Tongue (tissue), 2 donors: Measurements from ENCODE around the gene TAF4. TPM values are rescaled to one million over a fixed set of nuclear protein-coding genes. Genes with fewer than 3 reads are reported as not detected.

ENCODE experiments used
- DNase-seq: peaks from one replicate; pipeline ENCODE4 v3.0.0-alpha.2; 2015
- total RNA-seq: library from RNA; depleted of rRNA; stranded (reverse); fragments of >200 nt; gene quantifications from one replicate; pipeline ENCODE4 v1.2.3, GENCODE V29; 2014

Gene TAF4
- total RNA-seq, 1 donor from 2014 or later, result 18.5 TPM

DNA sequence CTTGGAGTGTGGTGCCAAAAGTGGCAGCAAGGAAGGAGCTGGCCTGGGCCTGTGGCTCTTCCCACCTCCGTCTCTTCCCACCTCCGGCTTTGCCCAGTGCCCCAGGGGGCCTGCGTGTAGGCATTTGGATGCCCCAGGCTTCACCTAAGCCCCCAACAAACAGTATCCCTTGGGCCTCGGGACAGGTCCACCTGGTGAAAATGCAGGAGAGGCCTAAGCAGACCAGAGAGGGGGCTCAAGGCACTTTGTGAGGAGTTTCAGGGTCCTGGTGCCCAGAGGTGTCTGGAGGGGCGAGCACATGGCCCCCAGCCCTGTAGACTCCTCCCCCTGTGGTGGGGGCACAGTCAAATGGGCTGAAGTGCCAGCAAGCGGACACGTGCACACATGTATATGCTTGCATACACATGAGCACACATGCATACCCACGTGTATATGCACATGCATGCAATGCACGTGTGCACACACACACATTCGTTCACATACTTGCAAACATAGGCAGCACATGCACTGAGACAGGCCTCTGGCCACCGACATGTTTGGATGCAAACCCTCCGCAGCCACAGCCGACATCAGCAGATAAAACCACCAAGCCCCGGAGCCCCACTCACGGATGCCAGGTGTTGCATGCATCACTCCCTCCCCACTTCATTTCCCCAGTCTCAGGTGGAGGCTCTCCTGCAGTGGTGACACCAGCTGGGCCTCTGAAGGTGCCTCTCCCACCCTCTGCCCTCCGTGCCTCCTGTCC is 124.5 kb downstream of the TAF4 start:
- DNase-seq, result no peak

DNA sequence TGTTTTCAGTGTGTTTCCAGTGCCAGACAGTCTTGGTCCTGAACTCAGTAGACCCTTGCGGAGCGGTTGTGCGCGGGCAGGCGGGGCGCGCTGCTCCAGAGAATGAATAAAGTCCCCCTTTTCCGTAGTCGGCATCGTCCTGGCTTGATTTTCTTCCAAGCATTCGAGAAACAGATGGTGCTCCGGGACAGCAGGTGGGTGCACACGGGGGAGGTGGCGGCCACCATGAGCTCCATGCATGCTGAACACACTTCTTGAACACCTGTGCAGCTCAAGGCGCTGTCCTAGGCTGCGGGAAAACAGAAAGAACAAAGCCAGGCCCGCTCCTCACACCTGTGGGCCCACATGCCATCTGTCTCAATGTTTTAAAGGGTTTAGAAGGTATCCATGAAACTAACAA is 125.2 kb downstream of the TAF4 start:
- DNase-seq, result no peak

DNA sequence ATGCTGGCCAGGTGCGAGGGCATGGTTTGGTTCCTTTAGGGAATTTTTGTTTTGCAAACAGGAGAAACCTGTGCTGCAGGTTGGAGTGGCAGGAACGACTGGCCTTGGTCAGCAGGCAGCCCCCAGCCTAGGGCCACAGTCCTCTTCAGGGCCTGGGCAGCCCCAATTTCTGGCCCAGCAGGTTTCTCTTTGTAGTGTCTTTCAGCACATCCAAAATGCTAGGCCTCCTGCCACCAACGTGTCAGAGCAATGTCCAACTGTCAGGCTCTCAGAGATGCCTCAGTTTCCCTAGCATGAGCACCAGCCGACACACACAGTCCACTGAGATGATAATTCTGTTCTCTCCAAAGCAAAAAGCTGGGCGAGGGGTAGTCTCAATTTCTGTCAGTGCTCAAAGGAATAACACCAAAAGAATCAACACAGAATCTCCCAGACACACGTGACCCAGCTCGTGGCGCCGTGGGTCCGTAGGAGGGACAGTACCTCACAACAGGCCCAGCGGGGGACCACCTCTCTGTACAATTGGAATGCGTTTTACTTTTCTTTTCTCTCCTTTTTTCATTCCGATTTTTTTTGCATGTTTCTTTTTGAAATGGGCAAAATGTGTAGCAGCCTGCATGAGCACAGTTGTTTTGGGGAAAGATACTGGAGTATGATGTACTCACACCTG is 125.9 kb downstream of the TAF4 start:
- no peak for DNase-seq

DNA sequence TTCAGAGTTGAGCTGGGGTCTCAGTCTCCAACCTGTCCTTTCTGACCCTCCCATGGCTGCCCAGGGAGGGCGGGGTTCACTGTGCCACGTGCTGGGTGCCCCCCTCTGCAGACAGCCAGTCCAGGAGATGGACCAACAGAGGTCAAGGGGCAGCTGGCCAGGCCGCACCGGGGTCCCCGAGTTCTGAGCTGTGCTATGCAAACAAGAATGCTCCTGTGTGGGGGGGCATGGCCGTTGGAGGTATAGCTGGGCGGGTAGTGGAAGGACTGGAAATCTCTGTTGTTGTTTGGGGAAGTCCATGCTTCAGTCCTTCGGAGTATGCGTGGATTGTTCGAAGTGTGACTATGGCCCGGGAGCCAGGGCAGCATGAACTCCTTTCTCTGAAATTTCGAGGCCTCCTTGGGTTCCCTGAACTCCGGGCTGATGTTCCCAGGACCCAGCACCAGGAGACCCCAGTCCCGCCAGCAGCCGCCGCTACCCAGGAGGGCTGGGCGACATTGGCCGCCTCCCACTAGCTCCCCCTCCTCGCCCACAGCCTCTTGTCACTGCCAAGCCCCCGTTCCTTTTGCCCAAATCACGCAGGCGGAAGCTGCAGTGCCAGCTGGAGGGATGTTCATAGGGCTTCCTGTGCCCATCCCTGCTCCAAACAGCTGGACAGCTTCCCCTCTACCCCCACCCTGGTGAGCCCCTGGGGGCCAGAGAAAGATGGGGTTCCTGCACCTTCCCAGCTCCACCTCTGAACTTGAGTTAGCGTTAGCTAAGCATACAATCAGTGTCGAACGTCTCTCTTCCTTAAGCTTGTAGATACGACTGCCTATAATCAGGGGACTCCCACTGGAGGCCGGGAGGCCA is 126.6 kb downstream of the TAF4 start:
- no peak for DNase-seq

DNA sequence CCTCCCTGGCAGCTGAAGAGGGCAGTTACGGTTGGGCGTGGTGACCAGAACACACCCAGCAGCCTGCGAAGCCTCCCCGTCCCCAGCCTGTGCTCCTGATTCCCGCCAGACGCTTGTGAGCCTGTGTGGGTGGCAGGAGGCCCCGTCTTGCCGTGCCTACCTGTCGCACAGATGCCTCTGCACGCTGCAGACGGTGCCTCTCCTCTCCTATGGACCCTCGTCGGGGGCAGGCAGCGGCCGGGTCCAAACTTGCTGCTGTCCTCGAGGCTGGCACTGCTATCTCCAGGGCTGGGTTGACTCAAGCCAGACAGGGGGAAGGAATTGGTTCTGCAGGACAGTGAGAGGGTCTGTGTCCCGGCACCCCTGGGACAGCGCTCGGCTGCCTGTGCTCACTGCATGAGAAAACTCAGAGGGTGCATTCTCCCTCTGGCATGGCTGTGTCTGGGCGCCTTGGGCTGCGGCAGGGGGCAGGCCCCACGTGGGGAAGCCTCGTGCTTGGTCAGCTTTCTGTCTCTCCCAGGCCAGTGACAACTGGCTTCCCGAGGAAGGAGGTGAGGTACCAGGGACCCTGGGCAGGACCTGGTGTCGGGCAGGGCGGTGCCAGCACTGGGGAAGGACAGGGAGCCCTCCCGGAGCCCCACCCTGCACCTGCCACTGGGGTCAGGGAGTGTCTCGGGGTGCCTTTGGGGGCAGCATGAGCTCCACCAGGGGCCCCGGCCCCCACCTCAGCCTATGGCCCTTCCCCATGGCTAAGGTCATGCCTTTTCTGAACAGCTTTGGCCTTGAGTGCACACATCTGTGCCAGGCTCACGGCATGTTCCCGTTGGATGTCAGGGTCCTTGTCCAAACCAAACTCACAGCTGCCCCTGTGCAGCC is 127.5 kb downstream of the TAF4 start:
- no peak for DNase-seq

DNA sequence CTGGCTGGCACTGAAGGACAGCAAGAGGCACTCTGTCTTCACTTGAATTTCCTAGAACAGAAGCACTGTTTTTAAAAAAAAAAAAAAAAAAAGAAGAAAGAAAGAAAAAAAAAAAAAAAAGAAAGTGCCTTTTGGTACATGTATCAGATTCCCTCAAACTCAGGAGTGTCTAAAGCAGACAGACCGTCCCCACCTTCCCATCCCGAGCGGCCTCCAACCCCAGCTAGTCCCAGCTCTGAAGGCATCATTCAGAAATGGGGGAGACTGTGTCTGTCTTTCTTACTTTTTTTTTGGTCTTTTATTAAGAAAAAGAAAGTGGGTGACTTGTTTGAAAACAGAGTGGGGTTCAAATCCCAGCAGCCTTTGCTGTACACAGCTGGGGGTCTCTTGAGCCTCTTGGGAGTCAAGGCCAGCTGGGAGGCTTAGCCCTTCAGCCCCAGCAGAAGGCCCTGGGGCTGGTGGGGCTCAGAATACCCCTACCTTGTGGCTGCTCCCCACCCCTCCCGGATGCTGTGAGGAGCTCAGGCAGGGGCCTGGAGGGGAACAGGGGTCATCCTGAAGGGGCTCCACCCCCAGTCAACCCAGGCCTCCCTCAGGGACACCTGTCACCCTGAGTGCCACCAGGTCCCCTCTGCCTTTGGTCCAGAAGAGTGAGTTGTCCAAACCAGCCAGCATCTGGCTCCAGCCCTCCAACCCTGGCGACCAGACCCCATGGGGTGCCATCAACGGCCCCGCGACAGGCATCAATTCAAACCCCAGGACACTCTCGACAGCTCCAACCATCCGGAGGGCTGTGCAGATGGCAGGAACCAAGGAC is 128.3 kb downstream of the TAF4 start:
- DNase-seq, result no peak

DNA sequence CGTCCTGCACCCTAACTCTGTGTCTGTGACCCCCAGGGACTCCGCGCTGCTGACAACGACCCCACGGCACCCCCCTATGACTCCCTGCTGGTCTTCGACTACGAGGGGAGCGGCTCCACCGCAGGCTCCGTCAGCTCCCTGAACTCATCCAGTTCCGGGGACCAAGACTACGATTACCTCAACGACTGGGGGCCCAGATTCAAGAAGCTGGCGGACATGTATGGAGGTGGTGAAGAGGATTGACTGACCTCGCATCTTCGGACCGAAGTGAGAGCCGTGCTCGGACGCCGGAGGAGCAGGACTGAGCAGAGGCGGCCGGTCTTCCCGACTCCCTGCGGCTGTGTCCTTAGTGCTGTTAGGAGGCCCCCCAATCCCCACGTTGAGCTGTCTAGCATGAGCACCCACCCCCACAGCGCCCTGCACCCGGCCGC is 129.0 kb downstream of the TAF4 start:
- DNase-seq, result no peak

DNA sequence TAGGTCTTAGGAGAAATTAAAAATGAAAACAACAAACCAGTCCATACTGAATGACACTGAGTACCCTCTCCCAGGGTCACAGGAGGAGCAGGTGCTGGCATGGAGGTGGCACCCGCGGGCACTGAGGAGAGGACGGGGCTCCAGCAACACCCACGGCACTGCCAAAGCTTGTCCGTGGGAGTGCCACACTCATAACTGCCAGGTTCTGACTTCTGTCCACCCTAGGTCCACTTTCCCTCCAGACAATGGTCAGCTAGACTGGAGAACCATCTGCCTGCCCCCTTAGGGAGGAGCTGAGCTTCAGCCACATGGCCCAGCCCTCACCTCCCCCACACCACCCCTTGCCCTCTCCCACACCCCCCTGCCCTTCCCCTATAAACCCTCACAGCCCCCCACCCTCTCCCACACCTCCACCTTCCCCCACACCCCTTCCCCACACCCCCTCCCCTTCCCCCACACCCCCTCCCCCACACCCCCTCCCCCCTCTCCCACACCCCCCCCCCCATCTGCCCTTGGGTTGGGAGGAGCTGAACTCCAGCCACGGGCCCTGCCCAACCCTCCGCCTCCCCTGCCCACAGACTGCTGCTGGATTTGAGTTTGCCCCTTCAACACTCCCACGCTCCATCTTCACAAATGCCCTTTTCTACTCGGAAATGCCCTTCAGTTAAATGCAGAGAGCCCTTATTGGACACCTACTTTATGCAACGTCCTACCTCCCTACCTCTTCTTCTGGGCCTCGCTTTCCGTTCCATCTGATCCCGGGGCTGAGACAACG is 129.6 kb downstream of the TAF4 start:
- DNase-seq, result no peak

DNA sequence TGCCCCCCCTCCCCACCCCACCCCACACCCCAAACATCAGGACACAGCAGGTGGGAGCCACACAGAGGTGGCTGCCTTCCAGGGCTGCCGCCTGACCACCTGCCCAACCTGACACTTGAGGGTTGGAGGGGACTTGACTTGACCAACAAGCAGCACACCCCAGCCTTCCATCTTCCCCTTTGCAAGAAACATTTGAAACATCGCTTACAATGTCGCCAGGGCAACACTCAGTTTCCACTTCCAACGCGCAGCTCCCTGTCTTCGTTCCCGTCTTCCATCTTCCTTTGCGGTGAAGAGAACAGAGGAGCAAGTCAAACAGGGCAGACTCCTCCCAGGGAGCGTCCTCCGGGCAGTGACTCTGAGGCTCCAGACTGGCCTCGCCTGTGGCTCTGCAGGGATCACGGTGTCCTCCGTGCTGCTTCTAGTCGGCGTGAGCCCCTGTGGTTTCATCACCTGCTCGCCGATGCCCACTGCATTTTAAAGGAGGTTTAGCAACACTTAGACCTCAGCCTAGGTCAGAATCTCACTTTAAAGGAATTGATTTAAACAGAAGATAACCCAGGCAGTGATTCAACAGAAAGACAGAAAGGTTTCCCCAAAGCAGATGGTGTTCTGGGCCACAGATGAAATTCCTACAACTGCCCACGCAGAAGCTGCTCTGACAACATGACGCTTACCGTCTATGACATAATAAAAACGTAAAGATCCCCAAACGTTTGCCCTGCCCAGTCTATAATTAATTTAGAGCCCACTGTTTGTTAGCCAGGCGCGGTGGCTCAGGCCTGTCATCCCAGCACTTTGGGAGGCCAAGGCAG is 130.8 kb downstream of the TAF4 start:
- DNase-seq, result no peak

DNA sequence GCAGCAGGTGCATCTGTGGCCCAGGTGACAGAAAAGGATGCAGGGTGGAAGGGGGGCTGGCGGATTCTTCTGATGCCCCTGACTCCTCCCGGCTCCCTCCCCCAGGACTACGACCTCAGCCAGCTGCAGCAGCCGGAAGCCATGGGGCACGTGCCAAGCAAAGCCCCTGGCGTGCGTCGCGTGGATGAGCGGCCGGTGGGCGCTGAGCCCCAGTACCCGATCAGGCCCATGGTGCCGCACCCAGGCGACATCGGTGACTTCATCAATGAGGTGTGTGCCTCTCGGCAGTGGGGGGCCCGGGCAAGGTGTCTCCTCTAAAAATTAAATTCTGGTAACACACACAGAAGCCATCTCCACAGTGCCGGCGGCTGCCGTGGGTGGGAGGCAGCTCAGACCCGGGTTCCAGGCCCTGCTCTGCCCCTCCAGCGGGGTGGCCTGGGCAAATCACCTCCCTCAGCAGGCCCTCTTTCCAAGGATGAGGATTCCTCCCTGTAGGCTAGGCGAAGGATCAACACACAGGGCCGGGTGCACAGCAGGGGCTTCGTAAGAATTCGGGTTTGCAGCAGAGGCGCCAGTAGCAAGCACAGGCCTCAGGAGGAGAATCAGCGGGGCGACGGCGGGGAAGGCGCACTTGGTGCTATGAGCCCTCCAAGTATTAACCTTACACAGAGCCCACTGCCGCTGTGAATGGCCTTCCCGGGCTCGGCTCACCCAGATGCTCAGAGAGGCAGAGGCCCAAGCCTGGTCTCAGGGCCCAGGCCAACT is 131.5 kb downstream of the TAF4 start:
- DNase-seq, result no peak

DNA sequence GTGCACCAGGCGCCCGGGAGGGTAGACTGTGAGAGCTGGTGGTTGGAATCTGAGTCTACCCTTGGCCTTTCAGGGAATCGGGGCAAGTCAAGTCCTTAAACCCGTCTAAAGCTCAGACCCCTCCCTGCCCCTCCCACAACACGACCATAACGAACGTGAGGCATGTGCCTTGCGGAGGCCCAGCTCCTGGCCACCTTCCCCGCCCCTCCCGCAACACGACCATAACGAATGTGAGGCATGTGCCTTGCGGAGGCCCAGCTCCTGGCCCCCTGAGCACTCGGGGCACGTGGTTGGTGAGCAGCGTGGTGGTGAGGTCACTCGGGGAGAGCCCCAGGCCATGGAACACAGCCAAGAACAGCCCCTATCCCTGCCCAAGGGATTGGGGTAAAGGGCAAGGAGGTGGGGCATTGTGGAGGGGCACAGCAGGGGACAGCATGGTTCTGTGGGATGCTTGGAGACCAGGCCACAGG is 132.2 kb downstream of the TAF4 start:
- no peak for DNase-seq

DNA sequence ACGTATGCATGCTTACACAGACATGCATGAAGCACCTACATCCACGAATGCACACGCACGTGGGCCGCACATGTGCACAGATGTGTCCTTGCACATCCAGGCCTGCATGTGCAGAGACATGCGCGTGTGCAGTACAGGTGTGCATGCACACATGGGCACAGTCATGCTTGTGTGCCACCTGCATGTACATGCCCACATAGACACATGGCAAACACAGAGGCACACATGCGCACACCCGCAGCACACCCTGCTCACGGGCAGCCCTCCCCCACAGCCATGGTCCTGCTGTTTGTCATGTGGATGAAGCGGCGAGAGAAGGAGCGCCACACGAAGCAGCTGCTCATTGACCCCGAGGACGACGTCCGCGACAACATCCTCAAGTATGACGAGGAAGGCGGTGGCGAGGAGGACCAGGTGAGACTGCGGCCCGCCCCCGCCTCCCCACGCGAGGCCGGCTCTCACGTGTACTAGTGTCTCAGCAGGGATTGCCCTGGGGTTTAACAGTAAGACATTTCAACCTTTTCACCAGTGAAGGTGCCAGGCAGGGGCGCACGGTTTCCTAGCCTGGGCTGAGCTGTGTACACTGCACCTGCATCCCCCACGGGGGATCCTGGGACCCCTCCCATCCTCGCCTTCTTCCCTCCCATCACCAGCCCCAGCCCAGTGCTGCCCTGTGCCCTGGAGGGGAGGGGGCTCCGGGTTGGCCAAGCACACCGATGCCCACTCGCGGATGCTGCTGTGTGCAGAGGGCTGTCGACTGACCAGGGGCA is 132.8 kb downstream of the TAF4 start:
- DNase-seq, result no peak

DNA sequence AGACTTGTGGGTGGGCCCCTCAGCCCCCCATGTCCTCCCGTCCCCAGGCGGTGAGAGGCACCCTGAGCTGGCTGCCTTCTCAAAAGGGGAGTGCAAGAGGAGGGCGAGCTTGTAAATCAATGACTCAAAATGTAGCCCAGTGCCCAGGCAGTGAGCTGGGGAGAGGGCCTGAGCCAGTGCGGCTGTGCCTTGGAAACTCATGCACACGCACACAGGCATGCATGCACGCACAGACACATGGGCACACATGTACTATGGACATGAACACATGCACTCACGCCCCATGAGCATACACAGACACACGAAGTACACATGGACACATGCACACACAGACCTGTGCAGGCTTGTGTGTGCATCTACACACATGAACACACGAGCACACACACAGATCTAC is 133.5 kb downstream of the TAF4 start:
- DNase-seq, result no peak

DNA sequence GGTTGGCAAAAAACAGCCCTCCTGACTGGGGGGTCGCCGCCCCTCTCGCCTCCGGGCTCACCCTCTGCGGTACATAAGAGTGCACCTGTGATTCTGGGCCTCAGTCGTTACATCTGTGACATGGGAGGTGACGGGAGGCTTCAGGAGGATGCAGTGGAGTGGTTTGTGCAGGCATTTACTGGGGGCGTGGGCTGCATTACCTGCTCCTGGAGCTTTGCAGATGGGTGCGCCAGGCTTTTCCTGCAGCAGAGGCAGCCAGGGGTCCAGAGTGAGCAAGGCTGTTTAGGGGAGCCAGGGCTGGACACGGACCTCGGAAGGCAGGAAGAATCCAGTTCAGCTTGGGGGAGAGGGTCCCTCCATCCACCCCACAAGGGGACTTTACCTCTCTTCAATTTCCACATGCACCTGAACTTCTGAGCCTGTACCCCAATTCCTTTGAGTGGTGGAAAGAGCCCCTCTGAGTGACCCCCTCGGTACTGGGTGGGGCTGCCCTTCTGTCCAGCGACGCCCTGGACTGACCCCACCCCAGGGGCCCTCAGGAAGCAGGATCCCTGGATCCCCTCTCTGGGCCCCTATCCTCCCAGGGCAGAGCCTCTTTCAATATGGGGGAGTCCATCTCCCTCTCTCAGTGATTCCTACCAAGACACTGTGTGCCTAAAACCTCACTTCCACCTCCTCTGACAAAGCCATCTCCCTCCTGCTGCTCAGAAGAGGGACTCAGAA is 134.0 kb downstream of the TAF4 start:
- DNase-seq, result no peak

DNA sequence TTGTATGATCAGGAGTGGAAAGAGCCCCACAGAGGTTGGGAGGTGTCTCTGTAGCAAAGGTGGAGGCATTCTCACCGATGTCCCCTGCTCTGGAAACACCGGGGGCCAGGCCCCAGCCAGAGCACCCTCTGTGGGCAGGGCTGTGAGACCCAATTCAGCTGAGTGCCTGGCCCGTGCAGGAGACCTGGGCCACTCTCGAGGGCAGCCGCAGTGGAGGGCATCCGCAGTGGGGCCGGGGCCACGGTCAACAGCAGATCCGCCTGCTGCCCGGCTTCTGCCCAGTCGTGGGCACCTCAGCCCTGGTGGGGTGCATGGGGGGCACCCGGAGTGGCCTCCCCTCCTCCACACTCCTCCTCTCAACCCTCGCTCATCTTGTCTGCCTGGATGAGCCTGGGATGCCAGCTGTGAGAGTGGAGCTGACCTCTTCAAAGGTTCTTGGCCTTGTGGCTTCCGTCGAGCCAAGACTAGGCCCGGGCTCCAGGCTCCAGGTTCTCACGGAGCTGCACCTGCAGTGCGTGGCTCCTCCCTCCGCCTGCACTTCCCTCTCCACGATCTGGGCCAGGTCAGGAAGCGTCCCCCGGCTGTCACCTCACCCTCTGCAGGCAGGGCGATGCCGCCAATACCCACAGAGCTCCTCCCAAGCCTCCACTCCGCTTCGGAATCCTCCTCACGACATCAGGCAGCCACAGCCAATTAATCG is 134.8 kb downstream of the TAF4 start:
- no peak for DNase-seq

DNA sequence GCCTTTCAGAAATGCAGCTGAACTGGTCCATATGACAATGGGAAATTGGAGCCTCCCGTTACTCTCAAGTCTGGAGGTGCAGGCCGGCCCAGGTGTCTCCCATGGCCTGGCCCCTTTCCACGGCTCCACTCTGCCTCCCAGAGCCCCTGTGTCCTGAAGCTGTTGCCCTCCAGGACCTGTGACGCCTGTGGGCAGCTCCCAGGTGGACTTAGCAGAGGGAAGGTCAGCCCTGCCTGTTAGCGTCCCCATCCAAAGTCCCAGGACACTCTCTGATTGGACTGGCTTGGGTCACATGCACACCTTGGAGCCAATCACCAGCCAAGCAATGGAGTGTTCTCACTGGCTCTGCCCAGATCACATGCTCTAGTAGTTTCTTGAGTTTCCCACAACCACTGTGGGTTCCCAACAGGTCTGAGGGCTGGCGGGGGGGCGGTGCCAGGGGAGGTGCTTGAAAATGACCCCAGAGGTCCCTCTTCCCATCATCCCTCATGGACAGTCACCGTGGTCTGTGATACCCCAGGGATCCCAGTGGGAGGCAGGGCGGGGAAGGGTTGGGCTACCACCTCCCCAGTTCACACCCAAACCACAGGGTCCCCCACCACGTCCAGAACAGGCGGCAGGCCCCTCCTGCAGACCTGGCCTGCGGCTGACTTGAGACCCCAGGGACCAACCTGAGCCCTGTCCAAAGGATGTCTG is 135.6 kb downstream of the TAF4 start:
- no peak for DNase-seq
